Right lobe of liver (tissue), 4 donors: ENCODE results near the gene ZNF830.

Experiments
- POLR2A ChIP-seq: fragments of 450-650 bp; IDR thresholded peaks from one replicate; pipeline ENCODE4 v1.6.1; 2017; ENCODE audit warnings: antibody characterized with exemption, mild to moderate bottlenecking
- TF ChIP-seq, protein P1 (sequence below), 4 donors: fragments of 200-600 bp in 3 of 4; fragments of 450-650 bp in 1 of 4; IDR thresholded peaks; one replicate each; pipeline versions ENCODE4 v1.5.1 to v1.8.0; 2016 to 2022; ENCODE audit warnings: antibody characterized with exemption in 4 of 4, mild to moderate bottlenecking in 2 of 4
- donor health status: DM: no; HTN: no; CAD: no.
- donor health status: DM: no; HTN: no; CAD: no.
- donor health status: DM: no; HTN: yes; CAD: no.

DNA sequence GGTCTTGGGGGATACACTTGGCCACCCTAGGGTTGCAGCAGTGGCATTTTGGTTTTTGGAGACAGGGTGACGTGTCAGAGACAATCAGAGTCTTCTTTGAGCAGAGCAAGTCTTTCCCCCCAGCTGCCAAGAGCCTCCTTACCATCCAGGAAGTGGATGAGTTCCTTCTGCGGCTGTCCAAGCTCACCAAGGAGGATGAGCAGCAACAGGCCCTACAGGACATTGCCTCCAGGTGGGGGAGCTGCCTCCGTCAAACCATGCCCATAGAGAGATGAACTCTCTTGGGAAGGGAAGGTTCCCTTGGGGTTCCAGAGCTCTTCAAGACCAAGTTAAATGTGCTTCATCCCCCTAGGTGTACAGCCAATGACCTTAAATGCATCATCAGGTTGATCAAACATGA, 30.3 kb downstream of the ZNF830 start:
- TF ChIP-seq, protein P1, sequence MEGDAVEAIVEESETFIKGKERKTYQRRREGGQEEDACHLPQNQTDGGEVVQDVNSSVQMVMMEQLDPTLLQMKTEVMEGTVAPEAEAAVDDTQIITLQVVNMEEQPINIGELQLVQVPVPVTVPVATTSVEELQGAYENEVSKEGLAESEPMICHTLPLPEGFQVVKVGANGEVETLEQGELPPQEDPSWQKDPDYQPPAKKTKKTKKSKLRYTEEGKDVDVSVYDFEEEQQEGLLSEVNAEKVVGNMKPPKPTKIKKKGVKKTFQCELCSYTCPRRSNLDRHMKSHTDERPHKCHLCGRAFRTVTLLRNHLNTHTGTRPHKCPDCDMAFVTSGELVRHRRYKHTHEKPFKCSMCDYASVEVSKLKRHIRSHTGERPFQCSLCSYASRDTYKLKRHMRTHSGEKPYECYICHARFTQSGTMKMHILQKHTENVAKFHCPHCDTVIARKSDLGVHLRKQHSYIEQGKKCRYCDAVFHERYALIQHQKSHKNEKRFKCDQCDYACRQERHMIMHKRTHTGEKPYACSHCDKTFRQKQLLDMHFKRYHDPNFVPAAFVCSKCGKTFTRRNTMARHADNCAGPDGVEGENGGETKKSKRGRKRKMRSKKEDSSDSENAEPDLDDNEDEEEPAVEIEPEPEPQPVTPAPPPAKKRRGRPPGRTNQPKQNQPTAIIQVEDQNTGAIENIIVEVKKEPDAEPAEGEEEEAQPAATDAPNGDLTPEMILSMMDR (IDR thresholded peaks at IDR 0.05): no peak
- TF ChIP-seq POLR2A: no peak
